ENCODE results near the gene TTLL1. TPM values are rescaled to one million over a fixed set of nuclear protein-coding genes. Genes with fewer than 3 reads are reported as not detected.
A peak's percentile ranks its signal among the peaks of the same experiment; 100 is the strongest.

TTLL1 gene
- total and polyA plus RNA-seq, 2 of the 4 experiments (the other 2 are of a cell fraction), result 10.8 to 13.2 TPM

DNA sequence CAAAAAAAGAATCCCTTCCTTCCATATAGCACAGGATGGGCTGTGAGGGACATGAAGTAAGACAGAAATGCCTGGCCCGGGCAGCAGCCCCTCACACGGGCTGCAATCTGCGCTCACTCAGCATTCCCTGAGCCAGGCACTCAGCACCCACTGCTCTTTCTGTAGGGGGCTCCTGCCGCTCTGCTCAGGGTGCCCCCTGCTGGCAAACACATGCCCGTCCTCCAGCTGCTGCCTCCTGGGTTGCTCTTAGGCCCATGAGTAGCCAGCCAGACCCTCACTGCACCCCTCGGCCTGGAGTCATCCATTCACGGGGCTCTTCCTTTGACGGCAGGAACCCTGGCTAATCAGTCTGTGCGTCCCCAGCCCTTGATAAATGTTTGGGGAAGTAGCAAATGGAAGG lies 47.1 kb upstream of the TTLL1 start:
- intact Hi-C loops (cut with micrococcal nuclease) (no loop called here), in situ Hi-C loops (cut with MboI; ENCODE audit: low sequenced_read_pairs) (no loop called here), dilution Hi-C loops (cut with HindIII; ENCODE audit: low sequenced_read_pairs, unreplicated experiment) (no loop called here)
- Histone ChIP-seq H3K27ac (ENCODE audit: insufficient read depth, low read length) (no peak overlapping the region), H3K18ac (ENCODE audit: low read depth, low read length) (no peak overlapping the region), H3K23ac (ENCODE audit: low read depth, low read length) (no peak overlapping the region), H3K56ac (ENCODE audit: extremely low read depth, insufficient read depth, low read length) (no peak overlapping the region), H2AFZ (replicated peaks; ENCODE audit: low read length, poor library complexity) (no peak overlapping the region), H2BK5ac (ENCODE audit: low read depth, low read length, poor library complexity, severe bottlenecking) (no peak overlapping the region), H3K4ac (ENCODE audit: low read depth, low read length) (no peak overlapping the region), H3K9ac (ENCODE audit: low read depth, low read length) (no peak overlapping the region), H3K9me3 (ENCODE audit: control insufficient read depth, insufficient read depth, low read length) (no peaks in the 10 kb centered on the region), H3K4me2 (ENCODE audit: low read depth, low read length) (no peak overlapping the region), H2BK20ac (ENCODE audit: low read depth, low read length) (no peak overlapping the region), H4K91ac (ENCODE audit: insufficient read depth, low read depth, low read length) (no peak overlapping the region), H2AK9ac (replicated peaks; ENCODE audit: low read depth, low read length, poor library complexity) (no peak overlapping the region), H3K9me1 (ENCODE audit: insufficient read depth, low read length) (no peaks in the 10 kb centered on the region), H2BK15ac (ENCODE audit: low read depth, low read length) (no peak overlapping the region), H4K8ac (ENCODE audit: low read depth in 2 of 2, low read length in 2 of 2) (no peak overlapping the region), H4K20me1 (ENCODE audit: insufficient read depth, low read length) (no peaks in the 10 kb centered on the region; the same call in 1 of the 2 replicates), H2BK120ac (ENCODE audit: low read depth, low read length) (no peak overlapping the region), H4K5ac (ENCODE audit: low read depth, low read length) (no peak overlapping the region), H3K4me1 (ENCODE audit: control insufficient read depth, insufficient read depth, low read length) (no peaks in the 10 kb centered on the region), H3K14ac (replicated peaks; ENCODE audit: low read depth, low read length) (no peak overlapping the region), H3K4me3 (ENCODE audit: insufficient read depth, low read depth, low read length) (no peak overlapping the region), H3K79me1 (ENCODE audit: low read depth in 1 of 2, low read length in 2 of 2) (peaks cover 6 to 12% of the 10 kb centered on the region in 2 experiments; a peak in 2 of 4 replicates), H3K27me3 (ENCODE audit: control insufficient read depth, insufficient read depth, low read length) (no peaks in the 10 kb centered on the region), H3K36me3 (ENCODE audit: control insufficient read depth, insufficient read depth, low read length) (peaks cover 46% of the 10 kb centered on the region), H2AK5ac (ENCODE audit: low read depth, low read length) (no peak overlapping the region)
- no peak for TF ChIP-seq NFE2L2 (IDR thresholded peaks at IDR 0.05; ENCODE audit: low read depth, low read length)
- TF ChIP-seq, protein P1, sequence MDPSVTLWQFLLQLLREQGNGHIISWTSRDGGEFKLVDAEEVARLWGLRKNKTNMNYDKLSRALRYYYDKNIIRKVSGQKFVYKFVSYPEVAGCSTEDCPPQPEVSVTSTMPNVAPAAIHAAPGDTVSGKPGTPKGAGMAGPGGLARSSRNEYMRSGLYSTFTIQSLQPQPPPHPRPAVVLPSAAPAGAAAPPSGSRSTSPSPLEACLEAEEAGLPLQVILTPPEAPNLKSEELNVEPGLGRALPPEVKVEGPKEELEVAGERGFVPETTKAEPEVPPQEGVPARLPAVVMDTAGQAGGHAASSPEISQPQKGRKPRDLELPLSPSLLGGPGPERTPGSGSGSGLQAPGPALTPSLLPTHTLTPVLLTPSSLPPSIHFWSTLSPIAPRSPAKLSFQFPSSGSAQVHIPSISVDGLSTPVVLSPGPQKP (IDR thresholded peaks at IDR 0.05; ENCODE audit: borderline replicate concordance, low read depth, low read length), result no peak
- TF ChIP-seq, protein P2, sequence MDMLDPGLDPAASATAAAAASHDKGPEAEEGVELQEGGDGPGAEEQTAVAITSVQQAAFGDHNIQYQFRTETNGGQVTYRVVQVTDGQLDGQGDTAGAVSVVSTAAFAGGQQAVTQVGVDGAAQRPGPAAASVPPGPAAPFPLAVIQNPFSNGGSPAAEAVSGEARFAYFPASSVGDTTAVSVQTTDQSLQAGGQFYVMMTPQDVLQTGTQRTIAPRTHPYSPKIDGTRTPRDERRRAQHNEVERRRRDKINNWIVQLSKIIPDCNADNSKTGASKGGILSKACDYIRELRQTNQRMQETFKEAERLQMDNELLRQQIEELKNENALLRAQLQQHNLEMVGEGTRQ (IDR thresholded peaks at IDR 0.05; ENCODE audit: low read depth, low read length), result no peak
- no peak for TF ChIP-seq FOS (IDR thresholded peaks at IDR 0.05; ENCODE audit: low read depth, low read length)
- TF ChIP-seq RCOR1 (IDR thresholded peaks at IDR 0.05; ENCODE audit: insufficient replicate concordance, low read length), result no peak
- peak; percentile 68 for TF ChIP-seq SMC3 (IDR thresholded peaks at IDR 0.05; ENCODE audit: low read depth, low read length)
- TF ChIP-seq, protein P3, sequence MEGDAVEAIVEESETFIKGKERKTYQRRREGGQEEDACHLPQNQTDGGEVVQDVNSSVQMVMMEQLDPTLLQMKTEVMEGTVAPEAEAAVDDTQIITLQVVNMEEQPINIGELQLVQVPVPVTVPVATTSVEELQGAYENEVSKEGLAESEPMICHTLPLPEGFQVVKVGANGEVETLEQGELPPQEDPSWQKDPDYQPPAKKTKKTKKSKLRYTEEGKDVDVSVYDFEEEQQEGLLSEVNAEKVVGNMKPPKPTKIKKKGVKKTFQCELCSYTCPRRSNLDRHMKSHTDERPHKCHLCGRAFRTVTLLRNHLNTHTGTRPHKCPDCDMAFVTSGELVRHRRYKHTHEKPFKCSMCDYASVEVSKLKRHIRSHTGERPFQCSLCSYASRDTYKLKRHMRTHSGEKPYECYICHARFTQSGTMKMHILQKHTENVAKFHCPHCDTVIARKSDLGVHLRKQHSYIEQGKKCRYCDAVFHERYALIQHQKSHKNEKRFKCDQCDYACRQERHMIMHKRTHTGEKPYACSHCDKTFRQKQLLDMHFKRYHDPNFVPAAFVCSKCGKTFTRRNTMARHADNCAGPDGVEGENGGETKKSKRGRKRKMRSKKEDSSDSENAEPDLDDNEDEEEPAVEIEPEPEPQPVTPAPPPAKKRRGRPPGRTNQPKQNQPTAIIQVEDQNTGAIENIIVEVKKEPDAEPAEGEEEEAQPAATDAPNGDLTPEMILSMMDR (conservative IDR thresholded peaks at IDR 0.05; ENCODE audit: low read depth, low read length), result peak; percentile 61
- no peak for TF ChIP-seq MAZ (IDR thresholded peaks at IDR 0.05; ENCODE audit: borderline replicate concordance, low read depth, low read length)
- no peak for TF ChIP-seq CEBPB (IDR thresholded peaks at IDR 0.05; ENCODE audit: low read depth, low read length)
- TF ChIP-seq BHLHE40 (IDR thresholded peaks at IDR 0.05; ENCODE audit: low read depth, low read length), result no peak
- TF ChIP-seq RAD21 (IDR thresholded peaks at IDR 0.05; ENCODE audit: low read length), result peak; percentile 67
- TF ChIP-seq MXI1 (IDR thresholded peaks at IDR 0.05; ENCODE audit: borderline replicate concordance, low read depth, low read length), result no peak
- TF ChIP-seq MAFK (IDR thresholded peaks at IDR 0.05; ENCODE audit: low read depth, low read length), result no peak
- no peak for TF ChIP-seq RFX5 (IDR thresholded peaks at IDR 0.05; ENCODE audit: low read depth, low read length)
- TF ChIP-seq POLR2A (IDR thresholded peaks at IDR 0.05; ENCODE audit: low read depth, low read length), result no peak
- TF ChIP-seq CHD1 (IDR thresholded peaks at IDR 0.05; ENCODE audit: low read depth, low read length), result no peak
- ATAC-seq (ENCODE audit: low read depth) (peak; percentile 92), DNase-seq (peak; percentile 30)
- ChIA-PET CTCF (no interaction called here), POLR2A (ENCODE audit: unreplicated experiment) (no interaction called here)
- BruUV-seq (replicated peaks), result no TSS peak
- WGBS, 2 experiments (ENCODE audit: extremely low coverage in 2 of 2, insufficient read length in 1 of 2), result 54% methylated on average over 5 of the region's 9 CpGs; no CpG with 5 or more reads in 1 of the 2 experiments
